Forelimb muscle (tissue), 1 donor: ENCODE results near the gene FAM25G. TPM values are rescaled to one million over a fixed set of nuclear protein-coding genes. Genes with fewer than 3 reads are reported as not detected.
"Not testable (repeated sequence)": the region's sequence is repeated elsewhere in the genome, so short reads cannot be mapped to it uniquely, and the experiment has no call there.

Source experiments
- DNase-seq: peaks from one replicate; pipeline ENCODE4 v3.0.0-alpha.2; 2013; ENCODE audit warnings: low read depth
- polyA plus RNA-seq: library from polyadenylated mRNA; unstranded; fragments of 120-200 nt; gene quantifications from one replicate; pipeline ENCODE4 v1.2.1, GENCODE V29; 2013; ENCODE audit not compliant: insufficient read length

Gene FAM25G
- polyA plus RNA-seq, 1 donor: not detected

DNA sequence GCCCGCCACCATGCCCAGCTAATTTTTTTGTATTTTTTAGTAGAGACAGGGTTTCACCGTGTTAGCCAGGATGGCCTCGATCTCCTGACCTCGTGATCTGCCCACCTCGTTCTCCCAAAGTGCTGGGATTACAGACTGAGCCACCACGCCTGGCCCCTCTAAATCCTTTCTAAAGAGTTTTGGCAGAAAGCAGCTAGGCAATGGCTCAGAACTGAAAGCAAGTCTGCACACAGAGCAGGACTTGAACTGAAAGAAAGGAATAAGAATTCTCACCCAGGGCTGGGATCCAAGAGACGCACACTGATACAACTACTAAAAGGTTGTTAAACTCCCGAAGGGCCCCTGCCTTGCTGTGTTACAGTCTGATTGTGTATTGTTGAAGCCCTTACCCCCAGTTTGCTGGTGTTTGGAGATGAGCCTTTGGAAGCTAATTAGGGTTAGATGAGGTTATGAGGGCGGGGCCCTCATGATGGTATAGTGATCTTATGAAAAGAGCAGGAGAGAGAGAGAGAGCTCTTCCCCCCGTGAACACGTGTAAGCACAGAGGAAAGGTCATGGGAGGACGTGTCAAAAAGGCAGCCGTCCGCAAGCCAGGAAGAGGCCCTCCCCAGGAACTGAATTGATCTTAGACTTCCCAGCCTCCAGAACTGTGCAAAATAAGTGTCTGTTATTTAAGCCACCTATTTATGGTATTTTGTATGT is 26.1 kb downstream of the FAM25G start:
- DNase-seq: not testable (repeated sequence)

DNA sequence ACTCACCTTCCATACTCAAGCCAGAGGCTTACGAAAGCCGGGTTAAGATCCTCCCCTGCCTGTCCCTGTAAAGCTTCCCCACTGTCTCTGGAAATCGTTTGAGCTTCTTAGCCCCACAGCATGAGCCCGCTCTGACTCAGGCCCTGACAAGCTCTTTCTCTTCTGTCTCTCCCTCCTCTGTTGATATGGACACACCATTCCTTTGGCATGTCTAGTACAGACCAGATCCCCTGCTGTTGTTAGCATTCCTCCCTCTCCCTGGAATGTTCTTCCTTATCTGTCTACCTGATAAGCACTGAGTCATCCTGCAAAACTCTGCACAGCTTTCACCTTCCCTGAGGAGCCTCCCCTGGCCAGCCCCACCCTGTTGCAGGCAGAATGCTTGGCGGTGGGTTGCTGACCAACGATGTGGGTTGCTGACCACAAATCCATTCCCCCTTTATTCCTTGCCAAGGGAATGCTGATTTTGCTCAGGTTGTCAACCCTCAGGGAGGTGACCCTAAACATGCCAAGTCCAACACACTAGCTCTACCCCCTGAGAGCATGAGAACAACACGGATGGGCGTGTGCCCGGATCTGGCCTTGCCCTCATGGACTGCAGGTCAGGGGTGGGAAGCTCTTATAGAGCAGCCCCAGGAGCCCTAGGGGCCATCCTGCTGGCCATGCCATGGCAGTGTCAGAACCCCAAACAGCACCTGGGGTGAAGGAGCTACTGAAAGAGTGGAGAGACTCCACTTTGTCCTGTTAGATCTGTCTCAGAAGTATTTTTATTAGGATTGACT is 28.7 kb downstream of the FAM25G start:
- not testable (repeated sequence) for DNase-seq

DNA sequence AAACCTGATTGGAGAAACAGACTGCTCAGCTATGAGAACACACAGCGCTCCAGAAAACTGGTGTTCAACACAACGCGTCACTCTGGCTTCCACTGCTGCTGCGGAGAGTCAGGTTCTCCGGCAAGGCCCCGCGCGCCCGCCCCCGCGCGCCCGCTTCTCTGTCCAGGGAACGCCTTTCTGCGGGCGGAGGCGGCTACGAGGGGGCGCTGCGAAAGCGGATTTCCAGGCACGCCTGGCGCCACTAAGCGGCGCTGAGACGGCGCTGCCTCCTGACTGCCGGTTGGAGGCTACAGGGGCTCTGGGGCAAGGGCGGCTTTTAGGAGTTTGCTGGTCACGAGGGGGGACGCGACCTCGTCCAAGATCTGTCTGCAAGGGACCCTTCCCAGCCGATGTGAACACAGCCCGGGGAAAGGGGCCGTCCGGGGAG is 30.2 kb downstream of the FAM25G start:
- DNase-seq: peak; percentile 59

DNA sequence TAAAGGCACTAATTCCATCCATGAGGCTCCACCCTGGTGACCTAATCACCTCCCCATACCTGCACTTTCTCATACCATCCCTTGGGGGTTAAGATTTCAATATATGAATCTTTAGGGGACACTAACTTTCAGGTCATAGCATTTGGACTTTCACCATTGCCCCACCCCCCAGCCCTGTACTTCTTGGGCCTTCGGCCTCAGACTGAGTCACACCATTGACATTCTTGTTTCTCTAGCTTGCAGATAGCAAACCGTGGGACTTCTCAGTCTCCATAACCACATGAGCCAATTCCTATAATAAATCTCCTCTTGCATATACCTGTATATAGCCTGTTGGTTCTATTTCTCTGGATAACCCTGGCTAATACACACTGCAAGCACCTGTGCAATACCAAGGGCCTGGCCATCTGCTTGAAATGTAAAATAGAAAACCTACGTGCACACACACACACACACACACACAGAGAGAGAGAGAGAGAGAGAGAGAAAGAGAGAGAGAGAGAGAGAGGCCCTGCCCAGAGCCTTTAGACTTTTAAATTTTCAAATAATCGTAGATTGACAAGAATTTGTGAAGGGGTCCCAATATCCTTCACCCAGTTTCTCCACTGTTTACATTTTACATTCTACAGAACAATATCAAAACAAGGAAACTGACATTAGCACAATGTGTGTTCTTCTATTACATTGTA is 32.9 kb downstream of the FAM25G start:
- no peak for DNase-seq

DNA sequence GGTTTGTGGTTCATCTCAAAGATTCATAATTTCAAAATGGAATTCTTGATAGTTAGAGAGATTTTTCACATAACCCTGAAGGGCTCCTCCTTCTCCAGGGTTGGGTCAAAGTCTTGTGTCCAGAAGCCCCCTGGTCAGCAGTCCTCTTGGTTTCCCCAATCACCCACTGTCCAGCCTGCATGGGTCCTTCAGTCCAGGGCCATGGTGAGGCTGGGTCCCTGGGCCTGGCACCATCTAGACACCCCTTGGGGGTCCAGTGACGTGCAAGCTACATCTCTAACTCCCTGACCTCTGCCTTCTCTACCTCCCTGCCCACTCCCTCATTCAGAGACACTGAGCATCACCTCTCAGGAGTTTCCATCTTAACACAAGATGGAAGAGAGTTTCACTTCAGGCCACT is 33.7 kb downstream of the FAM25G start:
- DNase-seq: no peak

DNA sequence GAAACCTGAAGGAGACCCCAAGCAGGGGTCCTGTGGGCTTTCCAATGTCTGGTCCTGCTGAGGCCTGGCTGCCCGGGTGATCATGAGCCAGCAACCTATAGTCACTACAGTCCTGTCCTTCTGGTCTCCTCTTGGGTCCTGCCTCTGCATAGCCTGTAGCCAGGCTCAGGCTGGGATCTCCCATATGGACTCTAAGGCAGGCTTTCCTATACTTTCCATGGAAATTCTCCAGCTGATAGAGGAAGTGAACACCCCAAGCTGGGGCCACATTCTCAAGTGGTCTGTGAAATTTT is 34.0 kb downstream of the FAM25G start:
- DNase-seq: no peak

DNA sequence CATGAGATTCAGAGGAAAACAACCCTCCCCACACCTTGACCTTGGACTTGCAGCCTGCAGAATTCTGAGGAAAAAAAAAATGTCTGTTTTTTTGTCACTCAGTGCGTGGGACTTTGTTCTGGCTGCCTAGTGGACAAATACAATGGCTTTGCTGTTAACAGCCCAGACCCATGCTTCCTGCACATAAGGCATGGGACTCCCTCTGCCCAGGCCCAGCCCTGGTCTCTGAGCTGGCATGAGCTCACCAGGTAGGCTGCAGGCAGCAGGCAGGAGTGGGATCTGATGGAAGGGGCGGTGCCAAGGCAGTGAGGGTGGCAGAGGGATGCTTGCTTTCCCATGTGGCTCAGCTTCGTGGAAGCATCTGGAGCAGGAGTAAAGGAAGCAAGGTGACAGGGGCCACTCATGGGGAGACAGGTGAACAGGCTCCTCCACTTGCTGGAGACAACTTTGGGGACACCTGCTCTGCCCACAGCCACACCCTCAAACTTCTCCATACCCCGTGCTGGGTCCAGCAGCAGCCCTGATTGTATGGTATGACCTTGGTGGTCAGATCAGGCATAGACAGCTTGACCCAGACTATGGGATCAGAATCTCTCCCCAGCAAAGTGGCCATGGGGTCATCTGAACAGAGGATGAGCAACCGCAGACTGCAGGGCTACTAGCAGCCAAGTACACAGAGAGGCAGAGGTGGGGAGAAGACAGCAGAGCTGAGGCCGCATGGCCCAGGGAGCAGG is 34.5 kb downstream of the FAM25G start:
- DNase-seq: no peak

DNA sequence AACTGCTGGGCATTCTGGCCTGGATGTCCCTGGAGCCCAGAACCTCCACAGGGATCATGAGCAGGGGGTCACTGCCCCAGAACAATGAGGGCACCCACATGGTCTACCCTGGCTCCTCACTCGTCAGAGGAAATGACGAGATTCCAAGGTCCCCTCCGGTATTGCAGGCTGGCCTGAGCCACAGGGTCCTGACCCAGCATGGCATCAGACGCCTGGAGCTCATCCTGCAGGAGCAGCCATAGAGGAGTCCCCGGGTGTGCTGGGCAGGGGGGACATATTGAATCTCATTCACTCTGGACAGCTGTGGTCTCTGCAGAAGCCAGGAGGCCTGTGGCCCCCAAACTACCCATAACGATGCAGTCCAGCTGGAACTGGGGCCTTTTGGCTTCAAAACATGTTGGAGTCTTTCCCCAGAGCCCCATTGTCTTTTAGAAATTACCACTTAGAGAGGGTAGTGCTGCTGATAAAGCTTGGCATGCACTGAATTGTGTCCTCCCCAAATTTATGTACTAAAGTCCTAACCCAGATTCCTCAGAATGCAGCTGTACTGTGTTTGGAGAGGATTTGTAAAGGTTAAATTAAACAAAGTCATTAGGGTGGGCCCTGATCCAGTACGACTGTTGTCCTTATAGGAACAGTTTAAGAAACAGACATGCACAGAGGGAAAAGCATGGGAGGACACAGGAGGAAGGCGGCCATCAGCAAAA is 35.3 kb downstream of the FAM25G start:
- no peak for DNase-seq

DNA sequence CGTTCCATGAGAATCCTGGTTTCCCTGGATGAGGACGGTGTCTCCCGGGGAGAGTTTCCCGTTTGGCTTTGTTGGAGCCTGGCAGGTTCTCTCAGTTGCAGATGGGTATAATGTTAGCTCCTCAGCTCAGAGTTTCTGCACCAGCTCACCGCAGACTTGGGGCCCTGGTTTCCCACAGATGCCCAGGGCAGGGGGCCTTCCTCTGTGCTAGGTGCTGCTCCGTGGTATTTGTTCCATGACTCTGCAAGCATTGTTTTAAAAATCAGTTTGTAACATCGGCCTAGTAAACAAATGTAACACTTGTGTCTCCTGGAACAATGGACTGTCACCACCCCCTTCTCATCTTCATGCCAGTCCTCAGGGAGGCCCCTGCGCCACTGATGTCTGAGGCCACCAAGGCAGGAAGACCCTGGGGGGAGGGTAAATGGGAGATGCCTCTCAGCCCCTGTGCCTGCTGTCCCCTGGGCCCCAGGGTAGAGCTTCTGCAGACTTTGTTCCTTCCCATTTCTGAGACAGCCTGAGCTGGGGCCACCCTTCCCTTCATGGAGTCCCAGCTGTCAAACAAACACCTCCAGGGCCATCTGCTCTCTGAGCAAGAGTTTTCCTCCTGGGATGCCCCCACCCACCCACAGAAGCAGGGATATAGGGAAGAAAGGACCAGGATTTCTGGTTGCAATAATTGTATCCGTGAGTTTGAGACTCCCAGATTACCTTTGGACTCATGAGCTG is 36.0 kb downstream of the FAM25G start:
- not testable (repeated sequence) for DNase-seq

DNA sequence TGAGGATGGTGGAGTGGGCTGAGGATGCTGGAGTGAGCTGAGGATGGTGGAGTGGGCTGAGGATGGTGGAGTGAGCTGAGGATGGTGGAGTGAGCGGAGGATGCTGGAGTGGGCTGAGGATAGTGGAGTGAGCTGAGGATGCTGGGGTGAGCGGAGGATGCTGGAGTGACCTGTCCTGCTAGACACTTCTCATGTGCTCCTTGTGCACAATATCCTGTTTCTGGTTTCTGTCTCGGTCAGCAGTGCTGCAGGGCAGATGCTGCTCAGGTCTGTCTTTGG is 36.8 kb downstream of the FAM25G start:
- DNase-seq: no peak

DNA sequence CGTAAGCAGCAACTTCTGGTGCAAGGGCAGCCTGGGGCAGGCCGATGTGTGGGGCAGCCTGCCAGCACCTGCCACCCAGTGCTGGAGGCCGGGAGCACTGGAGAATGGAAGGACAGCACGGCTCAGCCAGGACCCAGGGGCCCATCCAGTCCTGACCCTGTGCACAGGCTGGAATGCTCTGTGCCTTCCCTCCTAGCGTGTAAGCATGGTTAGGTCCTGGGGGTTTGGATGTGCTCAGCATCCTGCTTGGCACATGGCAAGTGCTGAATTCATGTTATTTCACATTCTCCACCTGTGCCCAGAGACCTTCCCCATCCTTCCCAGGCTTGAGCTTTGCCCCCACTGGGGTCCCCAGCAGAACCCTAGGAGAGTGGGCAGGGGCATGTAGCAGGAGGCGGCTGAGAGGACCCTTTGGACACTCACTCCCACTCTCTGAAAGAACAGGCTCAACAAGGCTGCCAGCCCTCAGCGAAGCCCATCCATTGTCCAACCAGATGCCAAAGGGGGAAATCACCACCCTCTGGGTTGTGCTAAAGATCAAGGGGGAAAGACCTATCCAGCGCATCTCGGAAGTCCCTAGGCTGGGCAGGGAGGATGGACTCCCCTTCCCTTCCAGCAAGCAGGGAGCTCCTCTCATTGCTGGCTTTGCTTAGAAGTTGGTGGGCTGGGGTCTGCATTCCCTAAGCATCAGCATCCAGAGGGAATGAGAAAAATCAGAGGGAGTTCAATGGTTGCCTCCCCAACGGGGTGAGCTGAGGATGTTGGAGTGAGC is 37.3 kb downstream of the FAM25G start:
- DNase-seq: no peak

DNA sequence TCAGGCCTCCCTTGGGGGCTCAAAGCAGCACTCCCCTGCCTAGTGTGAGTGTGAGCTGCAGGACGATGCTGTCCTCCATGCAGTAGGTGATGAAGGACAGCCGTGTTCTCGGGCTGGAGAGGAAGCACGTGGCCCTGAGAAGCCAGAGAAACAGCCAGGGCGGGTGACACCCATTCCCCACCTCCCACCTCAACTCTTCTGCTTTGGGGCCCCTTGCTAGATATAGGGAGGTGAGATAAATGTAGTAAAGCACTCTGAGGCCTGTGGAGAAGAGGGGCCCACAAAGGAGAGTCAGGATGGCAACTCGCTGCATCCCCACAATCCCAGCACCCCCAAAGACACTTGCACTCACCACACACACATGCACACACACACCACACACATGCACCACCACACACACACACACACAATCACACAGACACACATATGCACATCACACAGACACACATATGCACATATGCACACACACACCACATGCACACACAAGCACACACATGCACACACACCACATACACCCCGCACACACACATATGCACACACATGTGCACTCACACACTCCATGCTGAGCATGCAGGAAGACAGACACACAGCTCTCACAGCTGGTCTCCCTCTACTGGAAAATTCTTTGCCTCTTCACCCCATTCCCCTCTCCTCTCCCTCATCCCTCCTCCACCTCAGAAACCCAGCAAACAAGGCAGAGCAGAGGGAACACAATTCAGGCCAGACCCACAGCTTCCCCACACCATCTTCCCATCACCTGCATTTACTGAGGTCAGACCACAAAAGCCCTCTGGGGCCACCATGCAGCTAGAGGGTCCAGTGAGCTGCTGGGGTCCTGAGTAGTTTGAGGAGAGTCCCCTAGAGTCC is 38.1 kb downstream of the FAM25G start:
- DNase-seq: no peak

DNA sequence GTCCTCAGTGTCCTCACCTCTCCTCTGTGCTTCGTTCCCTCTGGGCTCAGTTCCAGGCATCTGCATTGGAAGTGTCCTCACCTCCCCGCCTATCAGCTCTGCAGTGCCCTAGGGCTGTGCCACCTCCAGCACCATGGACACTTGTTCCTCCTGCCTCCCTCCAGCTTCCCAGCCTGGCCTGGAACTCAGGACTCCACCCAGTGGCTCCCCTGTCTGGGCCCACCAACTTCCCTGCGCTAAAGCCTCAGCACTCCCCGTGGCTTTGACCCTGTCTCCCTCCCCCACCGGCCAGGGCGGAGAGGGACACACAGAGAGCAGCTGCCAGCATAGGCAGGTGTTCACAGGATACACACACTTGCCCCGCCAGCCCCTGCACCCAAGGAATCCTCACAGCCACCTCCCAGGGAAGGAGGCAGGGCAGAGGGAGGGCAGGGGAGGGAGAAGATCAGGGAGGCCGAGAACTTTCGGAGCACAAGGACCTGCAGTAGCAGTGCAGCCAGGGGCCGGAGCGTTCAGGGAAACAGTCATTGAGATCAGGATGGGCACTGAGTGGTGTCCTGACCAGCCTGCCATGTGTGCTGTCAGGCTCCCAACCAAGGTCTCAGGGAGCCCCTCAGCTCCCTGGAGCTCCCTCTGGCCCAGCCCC is 38.9 kb downstream of the FAM25G start:
- no peak for DNase-seq

DNA sequence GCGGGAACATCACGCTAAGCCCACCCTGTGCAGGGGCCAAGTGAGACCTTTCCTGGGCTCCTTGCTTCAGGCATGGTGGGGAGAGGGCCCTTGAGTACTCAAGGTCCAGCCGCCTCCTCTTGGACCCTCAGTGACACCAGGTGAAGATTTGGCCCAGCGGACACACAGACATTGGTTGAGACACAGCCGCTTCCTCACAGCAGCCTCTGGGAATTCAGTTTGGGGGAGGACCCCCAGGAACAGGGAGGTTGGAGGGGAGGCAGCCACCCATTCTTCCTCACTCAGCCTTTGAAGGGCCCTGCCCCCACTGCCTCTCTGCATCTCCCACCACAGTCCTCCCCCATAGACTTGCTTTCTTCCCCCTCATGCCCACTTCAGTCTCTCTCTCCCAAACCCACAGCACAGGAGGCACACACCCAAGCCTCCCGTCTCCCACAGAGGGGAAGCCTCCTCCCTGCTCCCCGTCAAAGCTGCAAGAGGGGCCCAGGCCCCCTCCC is 39.5 kb downstream of the FAM25G start:
- no peak for DNase-seq

DNA sequence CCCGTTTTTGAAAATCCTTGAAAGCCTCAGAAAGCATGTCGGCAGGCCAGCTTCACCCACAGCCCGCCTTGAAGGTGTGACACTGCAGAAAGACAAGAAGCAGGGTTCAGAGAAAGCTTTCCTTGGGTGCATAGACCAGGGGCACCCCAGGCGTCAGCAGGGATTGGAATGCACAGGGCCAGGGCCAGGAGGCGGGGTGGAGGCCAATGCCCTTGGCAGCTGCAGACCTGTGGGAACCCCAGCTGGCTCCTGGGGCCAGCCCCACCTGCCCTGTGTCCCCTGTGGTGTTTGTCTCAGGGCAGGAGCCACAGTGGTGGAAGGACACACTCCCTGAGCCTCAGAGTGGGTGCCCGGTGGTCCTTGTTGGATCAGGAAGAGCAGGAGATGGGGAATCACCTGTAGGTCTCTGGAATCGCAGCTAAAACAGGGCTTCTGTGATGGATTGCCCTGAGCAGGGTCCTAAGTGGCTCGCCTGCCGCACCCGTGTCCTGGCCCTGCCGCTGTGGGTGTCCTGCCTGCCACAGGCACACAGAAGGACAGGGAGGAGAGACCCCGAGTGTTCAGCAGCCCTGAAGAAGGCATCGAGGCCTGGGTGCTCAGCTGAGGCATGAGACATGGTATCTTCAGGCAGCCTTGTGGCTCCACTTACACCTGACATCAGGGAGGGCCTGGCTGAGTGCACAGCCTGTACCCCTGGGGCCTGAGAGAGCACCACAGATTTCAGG is 40.1 kb downstream of the FAM25G start:
- no peak for DNase-seq

DNA sequence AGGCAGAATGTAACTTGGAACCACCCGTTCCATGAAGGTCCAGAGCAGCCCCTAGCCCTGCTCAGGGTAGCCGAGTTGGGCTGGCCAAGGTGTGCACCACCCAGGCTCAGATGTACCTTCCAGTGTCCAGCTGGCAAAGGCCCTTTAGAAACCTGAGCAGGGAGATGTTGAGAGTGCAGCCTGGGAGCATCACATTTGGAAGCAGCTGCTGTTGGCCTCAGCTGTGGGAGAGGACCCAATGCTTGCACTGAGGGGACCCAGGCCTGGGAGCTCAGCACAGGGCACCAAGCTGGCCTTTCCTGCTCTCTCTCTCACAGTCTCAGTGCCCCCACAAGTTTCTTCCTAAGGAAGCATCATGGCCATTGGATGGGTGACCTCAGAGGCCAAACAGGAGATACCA is 41.1 kb downstream of the FAM25G start:
- no peak for DNase-seq

DNA sequence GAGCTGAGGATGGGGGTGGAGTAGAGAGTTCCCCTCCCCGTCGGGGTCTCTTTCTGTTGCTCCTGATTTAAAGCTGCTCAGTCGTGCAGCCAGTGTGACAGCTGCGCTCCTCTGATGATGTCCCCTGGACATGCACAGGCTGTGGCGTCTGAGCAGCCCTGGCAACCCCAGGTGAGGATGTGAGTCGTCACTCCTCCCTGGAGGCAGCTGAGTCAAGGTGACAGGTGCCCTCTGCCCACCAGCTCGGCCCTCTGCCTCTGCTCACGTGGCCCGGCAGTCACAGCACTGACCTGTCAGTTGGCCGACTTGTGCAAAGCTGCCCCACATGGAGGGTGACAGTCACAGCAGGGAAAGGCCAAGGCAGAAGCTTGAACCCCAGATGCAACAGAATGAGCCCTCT is 41.5 kb downstream of the FAM25G start:
- DNase-seq: no peak
